ENCODE data around the gene DOP1A. TPM values are rescaled to one million over a fixed set of nuclear protein-coding genes. Genes with fewer than 3 reads are reported as not detected.
A peak's percentile ranks its signal among the peaks of the same experiment; 100 is the strongest.

Gene DOP1A, protein sequence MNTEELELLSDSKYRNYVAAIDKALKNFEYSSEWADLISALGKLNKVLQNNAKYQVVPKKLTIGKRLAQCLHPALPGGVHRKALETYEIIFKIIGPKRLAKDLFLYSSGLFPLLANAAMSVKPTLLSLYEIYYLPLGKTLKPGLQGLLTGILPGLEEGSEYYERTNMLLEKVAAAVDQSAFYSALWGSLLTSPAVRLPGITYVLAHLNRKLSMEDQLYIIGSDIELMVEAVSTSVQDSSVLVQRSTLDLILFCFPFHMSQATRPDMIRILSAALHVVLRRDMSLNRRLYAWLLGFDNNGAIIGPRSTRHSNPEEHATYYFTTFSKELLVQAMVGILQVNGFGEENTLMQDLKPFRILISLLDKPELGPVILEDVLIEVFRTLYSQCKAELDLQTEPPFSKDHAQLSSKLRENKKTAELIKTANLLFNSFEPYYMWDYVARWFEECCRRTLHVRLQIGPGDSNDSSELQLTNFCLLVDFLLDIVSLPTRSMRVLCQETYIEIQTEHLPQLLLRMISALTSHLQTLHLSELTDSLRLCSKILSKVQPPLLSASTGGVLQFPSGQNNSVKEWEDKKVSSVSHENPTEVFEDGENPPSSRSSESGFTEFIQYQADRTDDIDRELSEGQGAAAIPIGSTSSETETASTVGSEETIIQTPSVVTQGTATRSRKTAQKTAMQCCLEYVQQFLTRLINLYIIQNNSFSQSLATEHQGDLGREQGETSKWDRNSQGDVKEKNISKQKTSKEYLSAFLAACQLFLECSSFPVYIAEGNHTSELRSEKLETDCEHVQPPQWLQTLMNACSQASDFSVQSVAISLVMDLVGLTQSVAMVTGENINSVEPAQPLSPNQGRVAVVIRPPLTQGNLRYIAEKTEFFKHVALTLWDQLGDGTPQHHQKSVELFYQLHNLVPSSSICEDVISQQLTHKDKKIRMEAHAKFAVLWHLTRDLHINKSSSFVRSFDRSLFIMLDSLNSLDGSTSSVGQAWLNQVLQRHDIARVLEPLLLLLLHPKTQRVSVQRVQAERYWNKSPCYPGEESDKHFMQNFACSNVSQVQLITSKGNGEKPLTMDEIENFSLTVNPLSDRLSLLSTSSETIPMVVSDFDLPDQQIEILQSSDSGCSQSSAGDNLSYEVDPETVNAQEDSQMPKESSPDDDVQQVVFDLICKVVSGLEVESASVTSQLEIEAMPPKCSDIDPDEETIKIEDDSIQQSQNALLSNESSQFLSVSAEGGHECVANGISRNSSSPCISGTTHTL (N-terminal part only)
- polyA plus RNA-seq (ENCODE audit: insufficient read length in 10 of 10): 10 to 100 TPM; 11.4 to 19.3 (median 15.5) TPM
- long read RNA-seq, donor 1: 0 reads
- long read RNA-seq, donor 2: 0 reads
- long read RNA-seq, donor 3: 0 reads
- long read RNA-seq, donor 4: 0 reads
- long read RNA-seq, donor 5: 0 reads
- long read RNA-seq, donor 6: 0 reads
- long read RNA-seq, donor 7: 0 reads
- long read RNA-seq, donor 8: 0 reads
- long read RNA-seq, donor 9: 0 reads

- peak; percentile 93 to 98 (median 96) for DNase-seq
Observed at GRCh38 chr6:83067448-83068439, at the start of gene DOP1A. TSS of gene DOP1A (plus strand) at chr6:83067671. CDS start at chr6:83096978, 29,307 bp downstream.

DNA sequence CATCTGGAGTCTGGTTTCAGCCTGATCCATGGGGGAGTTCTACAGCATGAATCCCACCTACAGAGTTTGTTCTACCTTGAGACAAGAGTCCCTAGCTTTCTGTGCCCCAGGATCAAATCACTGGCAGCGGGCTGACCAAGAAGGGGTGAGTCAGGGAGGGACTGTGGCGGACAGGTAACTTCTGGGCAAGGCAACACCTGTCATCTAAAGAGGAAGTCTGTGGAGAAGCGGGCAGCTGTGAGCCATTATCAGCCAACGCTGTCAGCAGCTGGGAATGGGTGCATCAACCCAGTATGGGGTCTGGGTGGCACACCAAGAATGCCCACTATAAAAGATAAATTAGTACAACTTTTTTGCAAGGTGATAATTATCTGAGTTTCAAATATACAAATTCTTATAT, 47.7 kb upstream of the DOP1A start:
- DNase-seq: no peak

DNA sequence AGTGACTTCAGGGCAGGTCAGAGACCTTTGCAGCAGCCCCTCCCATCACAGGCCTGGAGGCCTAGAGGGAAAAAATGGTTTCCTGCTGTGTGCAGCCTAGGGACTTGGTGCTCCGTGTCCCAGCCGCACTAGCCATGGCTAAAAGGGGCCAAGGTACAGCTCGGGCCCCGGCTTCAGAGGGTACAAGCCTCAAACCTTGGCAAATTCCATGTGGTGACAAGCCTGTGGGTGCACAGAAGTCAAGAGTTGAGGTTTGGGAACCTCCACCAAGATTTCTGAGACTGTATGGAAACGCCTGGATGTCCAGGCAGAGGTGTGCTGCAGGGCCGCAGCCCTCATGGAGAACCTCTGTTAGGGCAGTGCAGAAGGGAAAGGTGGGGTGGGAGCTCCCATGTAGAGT, 35.8 kb upstream of the DOP1A start:
- DNase-seq: no peak

DNA sequence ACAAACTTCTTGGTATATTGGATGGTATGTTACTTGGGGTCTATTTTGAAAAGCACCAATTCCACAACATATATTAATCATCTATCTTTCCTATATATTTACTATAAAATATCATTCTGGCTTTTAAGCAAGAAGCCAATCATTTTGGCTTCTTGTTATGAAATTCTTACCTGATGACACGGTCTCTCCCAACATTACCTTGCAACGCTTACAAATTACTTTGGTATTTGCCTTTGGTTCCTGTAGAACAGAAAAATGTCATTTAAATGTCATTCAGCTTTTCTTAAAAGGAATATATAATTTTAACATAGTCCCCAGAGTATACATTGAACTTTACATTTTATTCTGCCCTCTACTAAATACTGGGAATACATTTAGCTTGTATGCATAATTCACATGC, 29.2 kb upstream of the DOP1A start:
- DNase-seq: no peak

GRCh38 chr6:83042467-83043053, 24.9 kb upstream of the DOP1A start:
- no peak for DNase-seq

DNA sequence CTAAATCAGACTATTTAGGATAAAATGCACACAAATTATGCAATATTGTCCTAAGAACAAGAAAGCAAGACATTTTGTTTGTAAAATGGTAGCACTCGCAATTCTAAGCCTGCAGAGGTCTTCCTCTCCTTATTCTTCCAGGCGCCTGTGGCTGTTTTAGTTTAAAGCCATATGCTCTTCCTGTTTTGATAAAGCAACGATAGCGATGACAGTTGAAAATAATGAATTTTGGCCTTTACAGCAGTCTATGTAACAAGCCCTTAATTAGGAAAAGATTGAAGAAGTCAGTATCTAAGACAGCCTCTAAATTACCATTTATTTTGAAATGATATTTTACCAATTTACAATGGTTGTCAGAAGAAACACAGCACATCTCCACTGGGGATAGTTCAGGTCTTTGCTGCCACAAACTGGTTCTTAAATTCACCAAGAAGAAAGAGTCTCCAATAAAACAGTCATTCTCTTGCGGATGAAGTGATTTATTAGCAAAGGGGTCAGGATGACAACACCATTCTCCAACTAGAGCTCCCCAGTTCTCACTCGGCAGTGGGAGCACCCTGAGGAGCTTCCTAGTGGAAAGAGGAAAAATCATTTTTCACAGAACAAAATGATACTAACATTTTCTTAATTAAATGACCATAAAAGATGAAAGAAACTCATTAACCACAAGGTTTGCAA, 23.2 kb upstream of the DOP1A start:
- DNase-seq: no peak

DNA sequence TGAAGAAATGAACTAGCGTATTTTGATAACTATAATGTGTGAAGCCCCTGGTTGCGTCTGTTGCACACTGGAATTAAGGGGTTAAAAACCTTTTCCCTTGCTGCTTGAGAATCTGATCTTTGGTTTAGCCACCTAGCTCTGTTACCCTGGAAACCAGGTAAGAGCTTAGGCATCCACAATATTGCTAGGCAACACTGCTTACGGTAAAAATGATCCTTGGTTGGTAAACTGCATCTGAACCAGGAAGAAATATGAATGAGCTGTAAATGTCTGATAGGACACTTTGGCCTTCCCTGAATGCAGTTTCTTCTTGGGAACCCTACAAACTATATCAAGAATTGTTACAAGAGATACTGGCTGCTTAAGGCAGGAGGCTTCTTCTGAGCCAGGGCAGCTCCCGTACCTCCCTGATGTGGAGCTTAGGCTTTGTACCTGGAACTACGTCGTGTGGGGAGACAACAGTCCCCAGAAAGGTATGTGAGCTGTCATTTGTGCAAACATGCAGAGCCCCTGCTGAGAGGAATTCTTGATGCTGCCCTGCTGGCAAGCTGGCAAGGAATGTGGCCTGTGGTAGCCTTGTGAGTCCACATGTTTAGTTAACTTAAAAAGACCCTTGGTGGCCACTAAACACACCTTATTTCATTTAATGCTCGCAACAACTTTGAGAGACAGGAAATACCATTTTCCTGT, 20.3 kb upstream of the DOP1A start:
- DNase-seq: no peak

GRCh38 chr6:83051377-83052172, 15.9 kb upstream of the DOP1A start:
- no peak for DNase-seq

DNA sequence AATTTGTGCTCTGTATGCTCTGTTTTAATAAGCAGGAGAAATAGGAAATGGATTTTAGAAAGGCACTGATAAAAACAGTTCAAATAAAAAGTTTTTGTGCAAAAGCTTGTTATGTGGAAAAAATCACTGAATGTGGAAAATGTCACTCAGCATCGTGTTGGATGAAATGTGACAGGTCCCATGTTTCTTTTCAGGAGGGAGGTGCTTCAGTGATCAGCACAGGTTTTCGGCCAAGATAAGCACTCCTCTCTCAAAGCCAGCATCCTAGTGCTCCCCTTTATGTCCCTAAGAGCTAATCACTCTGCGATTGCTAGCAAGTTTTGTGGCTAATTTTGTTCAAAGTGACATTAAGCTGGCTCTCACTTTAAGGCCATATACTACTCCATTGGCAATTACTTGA, 13.8 kb upstream of the DOP1A start:
- DNase-seq: no peak

GRCh38 chr6:83055366-83055964, 12.0 kb upstream of the DOP1A start:
- peak; percentile 41 to 71 (median 55) for DNase-seq

- DNase-seq: peak; percentile 33 to 66 (median 40)
Observed at GRCh38 chr6:83057705-83058321, 9.7 kb upstream of the DOP1A start.

- DNase-seq: no peak
Observed at GRCh38 chr6:83061190-83061589, 6.3 kb upstream of the DOP1A start.

- peak in 1 of 3 donors; percentile 28 for DNase-seq
Observed at GRCh38 chr6:83062225-83062624, 5.2 kb upstream of the DOP1A start.

DNA sequence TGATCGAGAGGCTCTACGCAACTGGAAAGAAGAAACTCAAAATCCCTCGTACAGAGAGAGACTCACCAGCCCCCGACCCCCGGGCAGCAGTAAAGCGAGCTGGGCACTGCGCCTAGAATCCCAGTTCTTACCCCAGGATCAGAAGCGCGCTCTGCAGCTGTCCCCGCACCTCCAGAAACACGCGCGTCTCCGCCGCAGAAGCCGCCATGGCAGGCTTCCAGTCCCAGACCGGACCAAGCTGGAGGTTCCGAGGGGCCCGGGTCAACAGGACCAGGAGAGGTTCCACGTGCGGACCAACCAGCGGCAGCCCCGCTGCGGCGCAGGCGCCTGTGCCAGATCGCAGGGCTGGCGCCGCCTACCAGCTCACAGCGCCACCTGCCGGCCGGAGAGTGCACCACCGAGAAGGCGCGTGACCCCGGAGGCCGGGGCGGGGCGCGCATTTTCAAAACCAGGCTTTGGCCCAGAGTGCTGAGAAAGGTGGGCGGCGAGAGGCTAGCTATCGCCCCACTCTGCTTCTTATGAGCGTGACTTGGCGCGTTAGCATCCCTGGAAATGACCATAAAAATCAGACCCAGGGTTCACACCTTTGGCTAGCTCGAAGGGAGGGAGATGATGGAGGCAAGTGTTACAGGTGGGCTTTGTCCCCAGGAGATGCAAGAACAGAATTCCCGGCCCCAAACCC, 1.8 kb upstream of the DOP1A start, which contains the start of gene UBE3D:
TSS of gene UBE3D (minus strand) at position 331 of the 682 bp plus-strand sequence. CDS start at position 208, 123 bp downstream.
- DNase-seq: peak; percentile 78 to 95 (median 90)

DNA sequence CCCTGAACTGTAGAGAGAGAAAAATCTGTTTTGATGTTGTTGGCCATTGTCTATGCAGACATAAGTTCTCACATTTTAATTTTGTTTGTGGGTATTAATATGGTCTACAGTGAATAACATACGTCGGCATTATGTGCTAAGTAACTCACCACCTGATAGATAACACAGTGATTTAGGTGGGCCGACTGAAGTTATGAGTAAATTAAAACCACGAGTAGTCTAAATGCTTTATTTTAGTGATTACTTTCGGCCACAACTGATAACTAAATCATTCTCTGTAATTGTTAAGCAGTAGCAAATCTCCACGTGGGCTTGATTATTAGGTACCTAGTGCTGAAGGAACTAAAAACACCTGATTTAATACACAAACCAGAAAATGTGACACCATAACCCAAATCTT, 1.1 kb downstream of the DOP1A start:
- DNase-seq: no peak

GRCh38 chr6:83069633-83070032, 2.2 kb downstream of the DOP1A start:
- DNase-seq: no peak
